Endothelial cell of umbilical vein (primary cell): ENCODE results near the gene ETFA. TPM values are rescaled to one million over a fixed set of nuclear protein-coding genes. Genes with fewer than 3 reads are reported as not detected.

Source experiments
- BruUV-seq: library from RNA; stranded (reverse); fragments of 400-500 nt; replicated peaks from 2 replicates; lab custom pipeline; 2021; lab: Mats Ljungman, UMichigan
- CTCF ChIA-PET: fragments of 300-600, 350-600 bp; sonication (Branson Sonifier 250); formaldehyde crosslinking; loops from one replicate; lab custom pipeline; 2021; ENCODE audit warnings: antibody characterized with exemption, inconsistent platforms; lab: Charles Lee
- POLR2A ChIA-PET: fragments of 300-600, 350-600 bp; sonication (Branson Sonifier 250); formaldehyde crosslinking; loops from one replicate; lab custom pipeline; 2021; ENCODE audit warnings: antibody characterized with exemption, inconsistent platforms; lab: Charles Lee
- DNase-seq: peaks from one replicate; pipeline ENCODE4 v3.0.0-alpha.2; 2011; ENCODE audit warnings: low read depth, low spot score
- FAIRE-seq: peaks from 2 replicates; lab custom pipeline; 2011; peaks lifted over from hg19 to GRCh38; lab: Jason Lieb, UNC
- H2AFZ ChIP-seq: 2 replicates; pipeline ENCODE4 v1.6.0; 2012; ENCODE audit warnings: low read depth, low read length, control low read depth, inconsistent platforms
- H3K27ac ChIP-seq: 2 replicates; pipeline ENCODE4 v1.5.1; 2011; ENCODE audit warnings: low read depth, mild to moderate bottlenecking, control low read depth, low read length, moderate library complexity; ENCODE audit not compliant: insufficient read depth
- H3K27me3 ChIP-seq, 2 experiments: 2 replicates each; pipeline versions ENCODE4 v1.6.0 to v1.6.1; 2011; ENCODE audit warnings: low read length in 2 of 2, mixed read lengths in 1 of 2; ENCODE audit not compliant: control insufficient read depth in 2 of 2, insufficient read depth in 2 of 2
- H3K36me3 ChIP-seq, 2 experiments: 2 replicates in 1 of 2; 3 replicates in 1 of 2; pipeline ENCODE4 v1.5.1; 2011; ENCODE audit warnings: low read length in 2 of 2, mild to moderate bottlenecking in 1 of 2, moderate library complexity in 1 of 2; ENCODE audit not compliant: control insufficient read depth in 2 of 2, insufficient read depth in 2 of 2; ENCODE audit errors: extremely low read depth in 1 of 2
- H3K4me1 ChIP-seq: 3 replicates; pipeline ENCODE4 v1.5.1; 2011; ENCODE audit warnings: mild to moderate bottlenecking, low read length; ENCODE audit not compliant: control insufficient read depth, insufficient read depth; ENCODE audit errors: extremely low read depth
- H3K4me2 ChIP-seq: 2 replicates; pipeline ENCODE4 v1.6.1; 2011; ENCODE audit warnings: low read length, control low read depth, mixed read lengths; ENCODE audit not compliant: insufficient read depth
- H3K4me3 ChIP-seq, 3 experiments: fragments of 200-600 bp in 1 of 3; sonication (generic), shearing (Covaris generic) in 1 of 3; replicated peaks in 1 of 3; 2 replicates each; pipeline ENCODE4 v1.5.1; 2011 to 2016; ENCODE audit warnings: control low read depth in 3 of 3, low read length in 3 of 3, mild to moderate bottlenecking in 2 of 3, inconsistent platforms in 1 of 3, low read depth in 1 of 3, moderate library complexity in 1 of 3; ENCODE audit not compliant: insufficient read depth in 1 of 3
- H3K79me2 ChIP-seq: 2 replicates; pipeline ENCODE4 v1.6.0; 2012; ENCODE audit warnings: low read length, inconsistent platforms; ENCODE audit not compliant: control insufficient read depth, insufficient read depth
- H3K9ac ChIP-seq: replicated peaks from 2 replicates; pipeline ENCODE3; 2011; ENCODE audit warnings: low read length, control low read depth; ENCODE audit not compliant: insufficient read depth; ENCODE audit errors: extremely low read depth
- H3K9me1 ChIP-seq: replicated peaks from 3 replicates; pipeline ENCODE4 v1.6.0; 2011; ENCODE audit warnings: mild to moderate bottlenecking, low read length; ENCODE audit not compliant: control insufficient read depth, insufficient read depth; ENCODE audit errors: extremely low read depth
- H3K9me3 ChIP-seq: replicated peaks from 2 replicates; pipeline ENCODE4 v1.5.1; 2012; ENCODE audit warnings: low read length, inconsistent platforms; ENCODE audit not compliant: control insufficient read depth, insufficient read depth
- H4K20me1 ChIP-seq: replicated peaks from 2 replicates; pipeline ENCODE3; 2011; ENCODE audit warnings: mild to moderate bottlenecking, low read length; ENCODE audit not compliant: control insufficient read depth, insufficient read depth; ENCODE audit errors: extremely low read depth
- EZH2 ChIP-seq: IDR thresholded peaks from 2 replicates; pipeline ENCODE4 v1.6.1; 2012; ENCODE audit warnings: borderline replicate concordance, low read depth, mild to moderate bottlenecking, moderate library complexity, low read length, inconsistent platforms; ENCODE audit not compliant: severe bottlenecking
- FOS ChIP-seq: IDR thresholded peaks from 2 replicates; pipeline ENCODE4 v1.6.1; 2011; ENCODE audit warnings: mild to moderate bottlenecking, low read length, moderate library complexity, borderline replicate concordance; ENCODE audit not compliant: insufficient read depth
- GATA2 ChIP-seq: IDR thresholded peaks from 2 replicates; pipeline ENCODE4 v1.7.0; 2011; ENCODE audit warnings: low read depth, mild to moderate bottlenecking, moderate library complexity, mixed read lengths, low read length; ENCODE audit not compliant: insufficient read length, insufficient read depth
- JUN ChIP-seq: IDR thresholded peaks from 2 replicates; pipeline ENCODE4 v1.6.1; 2011; ENCODE audit warnings: borderline replicate concordance, low read depth; ENCODE audit not compliant: insufficient read length, insufficient read depth
- POLR2A ChIP-seq: IDR thresholded peaks from 2 replicates; pipeline ENCODE4 v1.6.1; 2012; ENCODE audit warnings: low read depth, mild to moderate bottlenecking, control low read depth, low read length
- POLR2AphosphoS5 ChIP-seq: IDR thresholded peaks from 2 replicates; pipeline ENCODE4 v1.6.1; 2012; ENCODE audit warnings: low read depth, mild to moderate bottlenecking, control low read depth, low read length, moderate library complexity; ENCODE audit not compliant: insufficient read depth
- dilution Hi-C: fragments of 300-500 bp; cut with MboI; formaldehyde crosslinking; loops from one replicate; pipeline ENCODE4 v1.15.0; 2019; ENCODE audit warnings: low sequenced_read_pairs; ENCODE audit not compliant: extremely low pct_ligation_motif_present
- intact Hi-C: fragments of 100-400 bp; cut with micrococcal nuclease; formaldehyde crosslinking; loops from one replicate; pipeline ENCODE4 v1.10.0; 2022
- polyA plus RNA-seq, 4 experiments: library from polyadenylated mRNA; depleted of rRNA in 3 of 4; stranded (reverse) in 3 of 4; unstranded in 1 of 4; fragments of >200 nt; gene quantifications; 2 replicates each; pipeline versions ENCODE4 v1.2.1 to v1.2.3, GENCODE V29; 2011 to 2012; ENCODE audit warnings: missing spikeins in 1 of 4
- total RNA-seq: library from RNA; stranded (reverse); gene quantifications from 2 replicates; pipeline ENCODE4 v1.2.3, GENCODE V29; 2021
- TF ChIP-seq, protein P1 (sequence below), 2 donors: IDR thresholded peaks; 1 replicate in 1 of 2; 2 replicates in 1 of 2; pipeline ENCODE4 v1.5.1; 2011; ENCODE audit warnings: low read length in 2 of 2, mild to moderate bottlenecking in 2 of 2, moderate library complexity in 2 of 2, control low read depth in 1 of 2, inconsistent platforms in 1 of 2, low read depth in 1 of 2; ENCODE audit not compliant: insufficient read depth in 1 of 2; ENCODE audit errors: extremely low read depth in 1 of 2
- TF ChIP-seq, protein P2 (sequence below): IDR thresholded peaks from 2 replicates; pipeline ENCODE4 v1.6.1; 2011; ENCODE audit not compliant: insufficient read depth, insufficient read length

Gene ETFA
- total and polyA plus RNA-seq, 2 donors (not counting 3 experiments of a cell fraction or from before 2014, with no cell fraction given): 102 to 116 TPM

DNA sequence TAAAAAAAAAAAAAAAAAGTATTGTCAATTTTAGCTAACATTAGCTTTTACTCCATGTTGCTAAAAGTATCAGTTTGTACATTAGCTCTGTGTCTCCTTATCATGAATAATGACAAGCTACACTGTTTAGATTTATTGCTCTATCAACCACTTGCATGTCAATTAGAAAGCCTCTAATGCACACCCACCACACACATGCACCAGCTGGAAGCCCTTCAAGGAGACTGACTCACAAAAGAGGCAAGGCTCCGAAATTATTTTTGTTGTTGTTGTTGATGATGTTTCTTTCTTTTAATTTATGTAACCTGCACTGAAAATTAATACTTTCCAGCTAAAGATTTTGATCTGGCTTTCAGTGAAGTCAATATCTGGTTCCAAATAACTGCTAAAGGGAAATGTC is 71.5 kb downstream of the ETFA start:
- Histone ChIP-seq H3K79me2 (no peaks in the 10 kb centered on the region), H3K9me1 (no peaks in the 10 kb centered on the region), H3K27ac (no peak overlapping the region), H3K9ac (no peak overlapping the region), H3K36me3 (no peaks in the 10 kb centered on the region), H3K4me3 (no peak overlapping the region), H3K4me1 (no peaks in the 10 kb centered on the region), H2AFZ (no peak overlapping the region), H4K20me1 (no peaks in the 10 kb centered on the region), H3K27me3 (no peaks in the 10 kb centered on the region), H3K9me3 (no peaks in the 10 kb centered on the region), H3K4me2 (no peak overlapping the region)
- ChIA-PET POLR2A (no interaction called here), CTCF (interaction anchor here (1.1 to 1.8 kb wide), 3 partner anchors 11 to 91 kb away, joined by 3 to 6 read pairs (median 3); no protein-coding TSS in a partner anchor)
- intact Hi-C loops: loop anchor here (5.0 to 10.0 kb wide), 2 partner anchors 45 to 73 kb away; partner anchors contain the start of gene ETFA
- dilution Hi-C loops: no loop called here
- DNase-seq: no peak
- TF ChIP-seq, protein P1, sequence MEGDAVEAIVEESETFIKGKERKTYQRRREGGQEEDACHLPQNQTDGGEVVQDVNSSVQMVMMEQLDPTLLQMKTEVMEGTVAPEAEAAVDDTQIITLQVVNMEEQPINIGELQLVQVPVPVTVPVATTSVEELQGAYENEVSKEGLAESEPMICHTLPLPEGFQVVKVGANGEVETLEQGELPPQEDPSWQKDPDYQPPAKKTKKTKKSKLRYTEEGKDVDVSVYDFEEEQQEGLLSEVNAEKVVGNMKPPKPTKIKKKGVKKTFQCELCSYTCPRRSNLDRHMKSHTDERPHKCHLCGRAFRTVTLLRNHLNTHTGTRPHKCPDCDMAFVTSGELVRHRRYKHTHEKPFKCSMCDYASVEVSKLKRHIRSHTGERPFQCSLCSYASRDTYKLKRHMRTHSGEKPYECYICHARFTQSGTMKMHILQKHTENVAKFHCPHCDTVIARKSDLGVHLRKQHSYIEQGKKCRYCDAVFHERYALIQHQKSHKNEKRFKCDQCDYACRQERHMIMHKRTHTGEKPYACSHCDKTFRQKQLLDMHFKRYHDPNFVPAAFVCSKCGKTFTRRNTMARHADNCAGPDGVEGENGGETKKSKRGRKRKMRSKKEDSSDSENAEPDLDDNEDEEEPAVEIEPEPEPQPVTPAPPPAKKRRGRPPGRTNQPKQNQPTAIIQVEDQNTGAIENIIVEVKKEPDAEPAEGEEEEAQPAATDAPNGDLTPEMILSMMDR (IDR thresholded peaks at IDR 0.05; ENCODE audit: extremely low read depth in 1 of 2, insufficient read depth in 1 of 2, low read depth in 1 of 2, low read length in 2 of 2): no peak
- no peak for TF ChIP-seq FOS
- TF ChIP-seq, protein P2, sequence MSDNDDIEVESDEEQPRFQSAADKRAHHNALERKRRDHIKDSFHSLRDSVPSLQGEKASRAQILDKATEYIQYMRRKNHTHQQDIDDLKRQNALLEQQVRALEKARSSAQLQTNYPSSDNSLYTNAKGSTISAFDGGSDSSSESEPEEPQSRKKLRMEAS: no peak
- TF ChIP-seq JUN: no peak
- no peak for TF ChIP-seq POLR2AphosphoS5
- TF ChIP-seq EZH2: no peak
- no peak for TF ChIP-seq POLR2A
- TF ChIP-seq GATA2: no peak
- BruUV-seq: no TSS peak
- FAIRE-seq: no peak
